GM12891 (cell line): ENCODE measurements around the gene MYH13.

Experiments
- DNase-seq: peaks from one replicate; pipeline ENCODE4 v3.0.0; 2011; ENCODE audit warnings: low spot score; ENCODE audit not compliant: insufficient read length
- FAIRE-seq: peaks from 2 replicates; lab custom pipeline; 2011; peaks lifted over from hg19 to GRCh38; lab: Jason Lieb, UNC
- PAX5 ChIP-seq: IDR thresholded peaks from 2 replicates; pipeline ENCODE4 v1.6.1; 2011; ENCODE audit warnings: low read length, moderate library complexity, mild to moderate bottlenecking; ENCODE audit not compliant: insufficient read depth, severe bottlenecking
- POLR2A ChIP-seq: IDR thresholded peaks from 2 replicates; pipeline ENCODE4 v1.6.1; 2011; ENCODE audit warnings: low read depth, low read length, control low read depth
- POLR2AphosphoS5 ChIP-seq: IDR thresholded peaks from 2 replicates; pipeline ENCODE4 v1.6.1; 2011; ENCODE audit warnings: low read depth, low read length, control low read depth
- POU2F2 ChIP-seq: IDR thresholded peaks from 2 replicates; pipeline ENCODE4 v1.6.1; 2011; ENCODE audit warnings: low read depth, mild to moderate bottlenecking, control low read depth, low read length, moderate library complexity
- SPI1 ChIP-seq: IDR thresholded peaks from 2 replicates; pipeline ENCODE4 v1.6.1; 2011; ENCODE audit warnings: low read depth, low read length, control low read depth
- TAF1 ChIP-seq: IDR thresholded peaks from 2 replicates; pipeline ENCODE4 v1.6.1; 2011; ENCODE audit warnings: low read depth, low read length, control low read depth

Gene MYH13

GRCh38 chr17:10266296-10266876 lies 106.4 kb downstream of the MYH13 start:
- FAIRE-seq, result no peak
- no peak for TF ChIP-seq PAX5
- TF ChIP-seq SPI1, result peak; percentile 38; the same call in 1 of the 2 replicates

GRCh38 chr17:10265100-10265810 lies 107.6 kb downstream of the MYH13 start:
- TF ChIP-seq PAX5 (no peak), POLR2AphosphoS5 (no peak), POLR2A (no peak), POU2F2 (no peak), SPI1 (no peak), TAF1 (no peak)

More at GRCh38 chr17:10266296-10266876, 106.4 kb downstream of the MYH13 start:
- no peak for DNase-seq

GRCh38 chr17:10264051-10264450 lies 108.8 kb downstream of the MYH13 start:
- no peak for TF ChIP-seq SPI1
- no peak for FAIRE-seq
- DNase-seq, result no peak

More at GRCh38 chr17:10265100-10265810, 107.6 kb downstream of the MYH13 start:
- FAIRE-seq (no peak), DNase-seq (no peak)

- FAIRE-seq (no peak), DNase-seq (no peak)
- no peak for TF ChIP-seq POU2F2
- TF ChIP-seq TAF1, result no peak
- no peak for TF ChIP-seq POLR2AphosphoS5
- no peak for TF ChIP-seq PAX5
- TF ChIP-seq POLR2A, result no peak
- no peak for TF ChIP-seq SPI1
Observed at GRCh38 chr17:10262451-10262850, 110.4 kb downstream of the MYH13 start.

- no peak for FAIRE-seq
- DNase-seq, result no peak
- no peak for TF ChIP-seq POU2F2
- no peak for TF ChIP-seq POLR2AphosphoS5
- no peak for TF ChIP-seq TAF1
- no peak for TF ChIP-seq SPI1
- no peak for TF ChIP-seq PAX5
- TF ChIP-seq POLR2A, result no peak
Observed at GRCh38 chr17:10261098-10261497, 111.7 kb downstream of the MYH13 start.

- DNase-seq (no peak), FAIRE-seq (peak; percentile 94)
- no peak for TF ChIP-seq POLR2AphosphoS5
- peak; percentile 70 for TF ChIP-seq SPI1
- no peak for TF ChIP-seq PAX5
Observed at GRCh38 chr17:10251212-10251948, 121.4 kb downstream of the MYH13 start.
